Measurements from ENCODE around the gene RGS8.

The RGS8 gene, protein sequence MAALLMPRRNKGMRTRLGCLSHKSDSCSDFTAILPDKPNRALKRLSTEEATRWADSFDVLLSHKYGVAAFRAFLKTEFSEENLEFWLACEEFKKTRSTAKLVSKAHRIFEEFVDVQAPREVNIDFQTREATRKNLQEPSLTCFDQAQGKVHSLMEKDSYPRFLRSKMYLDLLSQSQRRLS

DNA sequence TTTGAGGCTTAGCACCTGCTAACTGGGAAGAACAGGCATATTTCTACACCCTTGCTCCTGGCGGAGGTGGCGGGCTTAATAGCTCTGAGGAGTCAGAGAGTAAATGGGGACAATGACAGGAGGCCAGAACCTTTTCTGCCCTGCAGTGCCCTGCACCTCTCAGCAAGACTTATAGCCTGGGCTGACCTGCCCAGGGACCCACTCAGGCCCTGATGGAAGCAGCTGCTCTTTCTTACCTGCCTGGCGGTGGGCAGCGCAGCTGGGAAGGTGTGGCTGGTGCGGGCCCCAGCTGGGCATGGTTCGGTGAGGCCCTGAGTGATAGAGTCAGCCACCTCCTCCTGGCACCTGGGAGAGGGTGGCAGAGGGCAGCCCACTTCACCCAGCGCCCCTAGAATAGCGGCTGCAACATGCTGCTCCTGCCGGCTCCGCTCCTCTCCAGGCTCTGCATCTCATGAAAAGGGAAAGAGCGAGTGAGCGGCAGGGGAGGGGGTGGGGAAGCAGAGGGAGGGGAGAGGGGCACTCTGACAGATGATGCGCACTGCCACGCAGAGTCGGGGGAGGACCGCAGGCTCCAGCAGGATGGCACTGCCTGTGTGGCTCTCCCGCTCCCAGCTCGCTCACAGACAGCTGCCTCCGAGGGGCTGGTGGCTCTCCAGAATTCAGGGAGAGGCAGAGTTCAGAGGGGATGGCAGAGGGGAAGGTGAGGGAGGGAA, at the start of gene RGS8:
RGS8 (minus strand) TSS at position 472 of the 713 bp plus-strand sequence. CDS start 14,938 bp downstream, outside the sequence.
- no peak for DNase-seq

DNA sequence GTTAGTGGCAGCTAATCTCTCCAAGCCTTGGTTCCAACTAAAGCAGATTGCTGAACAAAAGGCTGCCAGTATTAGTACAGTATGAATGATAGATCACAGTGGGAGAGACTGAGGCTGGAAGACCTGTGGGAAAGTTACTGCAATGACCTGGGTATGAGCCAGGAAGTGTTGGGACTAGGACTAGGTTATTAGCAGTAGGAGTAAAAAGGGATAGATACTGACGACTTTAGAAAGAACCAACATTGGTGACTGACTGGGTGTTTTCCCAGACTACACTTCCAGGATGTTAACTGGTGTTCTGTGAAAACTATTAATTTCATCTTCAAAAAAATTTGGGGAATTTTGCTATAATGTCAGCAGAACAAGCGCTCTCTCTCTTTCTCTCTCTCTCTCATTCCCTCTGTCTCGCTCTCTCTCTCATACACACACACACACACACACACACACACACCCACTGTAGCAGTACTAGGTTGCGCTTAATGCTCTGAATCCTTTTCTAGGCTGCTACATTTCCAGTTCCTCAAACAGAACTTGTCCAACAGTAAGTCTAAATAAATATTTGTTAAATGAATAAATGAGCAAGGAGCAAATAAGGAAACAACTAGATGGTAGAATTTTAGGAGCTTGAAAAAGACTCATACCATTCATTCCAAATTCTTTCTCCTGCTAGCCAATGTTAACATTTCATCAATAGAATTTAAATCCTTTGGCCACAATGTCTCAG, 47.6 kb upstream of the RGS8 start:
- no peak for DNase-seq

DNA sequence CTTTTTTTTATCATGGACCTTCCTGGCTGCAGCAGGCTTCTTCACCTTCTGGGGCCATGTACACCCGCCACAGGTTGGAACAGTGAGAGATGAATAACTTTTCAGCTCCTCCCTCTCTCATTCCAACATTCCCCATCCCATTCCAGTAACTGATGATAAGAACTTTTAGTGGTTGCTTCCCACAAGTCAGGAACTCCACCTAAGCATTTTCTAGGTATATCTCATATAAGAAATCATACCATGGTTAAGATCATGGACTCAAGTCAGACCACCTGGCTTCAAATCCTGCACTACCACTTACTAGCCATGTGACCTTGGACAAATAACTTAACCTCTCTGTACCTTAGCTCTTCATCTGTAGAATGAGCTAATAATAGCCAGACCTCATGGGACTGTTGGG, 42.5 kb upstream of the RGS8 start:
- DNase-seq = no peak

DNA sequence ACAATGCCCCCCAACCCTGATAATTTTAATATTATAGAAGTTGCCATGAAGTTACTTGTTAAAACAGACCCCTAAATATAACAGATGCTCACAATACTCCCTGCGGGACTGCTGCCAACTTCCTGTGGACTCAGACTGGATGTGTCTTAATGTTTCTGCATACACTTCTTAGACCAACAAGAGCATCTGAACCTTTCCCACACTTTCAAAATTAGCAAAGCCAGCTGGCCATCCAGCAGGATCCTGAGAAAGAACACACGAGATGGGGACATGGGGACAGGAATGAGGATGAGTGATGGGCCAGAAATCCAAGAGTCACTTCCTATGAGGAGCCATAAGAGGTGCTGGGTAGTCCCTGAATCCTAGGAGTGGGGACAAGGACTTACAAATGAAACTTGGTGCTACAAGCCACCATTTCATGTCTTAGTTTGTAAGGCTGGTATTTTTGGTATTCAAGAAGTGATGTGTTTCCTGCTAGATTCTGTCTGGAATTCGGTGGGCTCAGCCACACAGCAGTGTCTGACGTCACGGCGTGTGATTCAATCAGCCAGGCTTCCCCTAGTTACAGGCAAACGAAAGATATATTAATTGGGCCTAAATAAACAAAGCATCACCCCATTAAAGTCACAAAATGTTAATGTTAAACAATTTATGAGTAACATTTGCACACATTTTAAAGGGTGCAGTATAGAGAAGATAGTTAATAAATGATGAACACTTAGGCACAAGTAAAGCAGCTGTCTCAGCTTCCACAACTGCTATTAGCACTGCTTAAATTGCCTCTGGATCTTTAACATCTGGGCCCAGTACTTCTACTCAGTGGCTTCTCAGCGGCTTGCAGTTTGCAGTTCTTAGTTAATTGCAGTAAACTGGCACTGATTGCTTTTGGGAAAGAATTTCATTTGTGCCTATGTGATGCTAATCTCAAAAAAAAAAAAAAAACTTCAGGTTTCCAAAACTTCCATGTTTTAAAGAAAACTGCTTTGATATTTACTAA, 41.2 kb upstream of the RGS8 start:
- DNase-seq = no peak

DNA sequence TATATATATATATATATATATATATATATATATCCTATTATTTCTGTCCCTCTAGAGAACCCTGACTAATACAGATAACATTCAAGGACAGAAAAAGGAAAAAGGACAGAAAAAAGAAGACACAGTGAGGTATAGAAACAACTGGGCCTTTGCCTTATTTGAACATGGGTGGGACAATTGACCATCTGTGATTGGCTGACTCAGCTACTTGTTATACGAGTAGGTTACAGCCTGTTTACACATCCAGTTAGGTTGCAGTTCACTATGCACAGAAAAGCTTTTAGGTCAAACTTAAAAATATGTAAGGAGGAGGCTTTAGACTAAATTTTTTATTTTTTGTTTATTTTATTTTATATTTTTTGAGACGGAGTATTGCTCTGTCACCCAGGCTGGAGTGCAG, 39.8 kb upstream of the RGS8 start:
- DNase-seq = no peak

DNA sequence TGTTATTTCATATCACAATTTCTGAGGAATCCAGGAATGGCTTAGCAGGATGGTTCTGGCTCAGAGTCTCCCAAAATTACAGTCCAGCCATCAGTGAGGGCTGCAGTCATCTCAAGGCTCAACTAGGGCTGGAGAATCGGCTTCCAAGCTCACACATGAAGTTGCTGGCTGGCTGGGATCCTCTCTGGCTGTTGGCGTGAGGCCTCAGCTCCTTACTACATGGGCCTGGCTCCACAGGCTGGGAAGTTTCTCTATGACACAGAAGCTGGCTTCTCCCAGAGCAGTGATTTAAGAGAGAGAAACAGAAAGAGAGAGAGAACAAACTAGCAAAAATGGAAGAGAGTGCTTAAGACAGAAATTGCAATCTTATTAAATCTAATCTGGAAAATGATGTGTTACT, 38.8 kb upstream of the RGS8 start:
- no peak for DNase-seq

DNA sequence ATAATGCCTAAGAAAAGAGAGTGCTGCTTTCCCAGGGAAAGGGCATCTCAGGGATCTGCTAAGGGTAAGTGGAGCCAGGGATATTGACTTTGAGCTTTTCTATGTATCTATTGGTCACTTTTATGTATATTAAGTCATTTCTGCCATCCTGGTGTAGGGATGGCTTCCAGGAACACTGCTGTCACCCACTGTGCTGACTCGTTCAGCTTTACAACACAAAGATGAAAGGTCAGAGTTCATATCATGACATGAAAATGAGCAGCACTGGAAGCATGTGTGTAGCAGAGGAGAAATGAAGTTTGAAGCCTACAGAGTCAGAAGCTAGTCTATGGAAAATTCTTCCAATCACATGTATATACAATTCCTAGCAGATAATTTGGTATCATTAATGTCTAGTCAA, 37.1 kb upstream of the RGS8 start:
- no peak for DNase-seq

DNA sequence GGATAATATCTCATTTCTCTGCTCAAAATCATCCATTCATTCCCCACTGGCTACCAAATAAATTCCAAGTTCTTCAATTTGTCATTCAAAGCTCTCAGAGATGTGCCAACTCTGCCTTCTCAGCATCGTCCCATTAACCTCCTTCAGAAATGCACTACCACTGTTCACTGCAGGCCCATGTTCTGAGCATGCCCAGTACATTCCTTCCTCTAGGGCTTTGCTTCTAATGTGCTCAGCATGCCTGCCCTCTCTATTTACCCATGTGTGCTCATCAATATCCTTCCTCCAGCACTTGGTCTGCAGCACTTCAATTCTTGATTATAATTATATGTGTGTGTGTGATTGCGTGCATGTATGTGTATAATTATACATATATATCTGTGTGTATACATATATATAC, 36.1 kb upstream of the RGS8 start:
- DNase-seq = no peak

DNA sequence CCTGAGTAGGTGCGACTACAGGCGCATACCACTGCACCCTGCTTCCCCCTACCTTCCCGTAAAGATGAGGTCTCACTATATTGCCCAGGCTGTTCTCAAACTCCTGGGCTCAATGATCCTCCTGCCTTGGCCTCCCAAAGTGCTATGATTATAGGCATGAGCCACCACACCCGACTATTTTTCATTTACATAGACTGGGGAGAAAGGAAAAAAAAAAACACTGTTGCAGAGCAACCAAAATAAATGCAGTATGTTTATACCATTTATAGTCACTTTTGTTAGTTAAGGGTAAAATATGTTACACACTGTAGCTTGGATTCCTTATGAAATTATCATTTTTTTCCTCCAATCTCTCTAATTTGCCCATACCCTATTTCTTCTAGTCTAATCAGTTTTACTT, 35.2 kb upstream of the RGS8 start:
- no peak for DNase-seq

DNA sequence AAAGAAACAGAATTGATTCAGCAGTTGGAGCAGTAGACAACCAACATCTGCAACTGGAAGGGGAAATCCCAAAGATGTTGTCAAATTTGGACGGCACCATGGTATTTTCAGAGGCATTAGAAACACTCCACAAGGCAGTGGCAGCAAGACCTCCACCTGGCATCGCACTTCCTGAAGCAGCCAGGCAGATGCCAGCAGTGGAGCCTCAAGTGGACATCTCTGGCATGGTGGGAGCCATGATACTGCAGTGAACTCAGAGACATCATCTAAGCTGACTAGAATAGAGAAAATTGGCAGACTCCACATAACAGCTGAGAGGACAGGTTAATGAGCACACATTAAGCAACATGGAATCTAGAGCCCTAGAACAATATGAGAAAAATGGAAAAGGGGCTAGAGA, 33.9 kb upstream of the RGS8 start:
- peak in 1 of 2 experiments; percentile 8 for DNase-seq

DNA sequence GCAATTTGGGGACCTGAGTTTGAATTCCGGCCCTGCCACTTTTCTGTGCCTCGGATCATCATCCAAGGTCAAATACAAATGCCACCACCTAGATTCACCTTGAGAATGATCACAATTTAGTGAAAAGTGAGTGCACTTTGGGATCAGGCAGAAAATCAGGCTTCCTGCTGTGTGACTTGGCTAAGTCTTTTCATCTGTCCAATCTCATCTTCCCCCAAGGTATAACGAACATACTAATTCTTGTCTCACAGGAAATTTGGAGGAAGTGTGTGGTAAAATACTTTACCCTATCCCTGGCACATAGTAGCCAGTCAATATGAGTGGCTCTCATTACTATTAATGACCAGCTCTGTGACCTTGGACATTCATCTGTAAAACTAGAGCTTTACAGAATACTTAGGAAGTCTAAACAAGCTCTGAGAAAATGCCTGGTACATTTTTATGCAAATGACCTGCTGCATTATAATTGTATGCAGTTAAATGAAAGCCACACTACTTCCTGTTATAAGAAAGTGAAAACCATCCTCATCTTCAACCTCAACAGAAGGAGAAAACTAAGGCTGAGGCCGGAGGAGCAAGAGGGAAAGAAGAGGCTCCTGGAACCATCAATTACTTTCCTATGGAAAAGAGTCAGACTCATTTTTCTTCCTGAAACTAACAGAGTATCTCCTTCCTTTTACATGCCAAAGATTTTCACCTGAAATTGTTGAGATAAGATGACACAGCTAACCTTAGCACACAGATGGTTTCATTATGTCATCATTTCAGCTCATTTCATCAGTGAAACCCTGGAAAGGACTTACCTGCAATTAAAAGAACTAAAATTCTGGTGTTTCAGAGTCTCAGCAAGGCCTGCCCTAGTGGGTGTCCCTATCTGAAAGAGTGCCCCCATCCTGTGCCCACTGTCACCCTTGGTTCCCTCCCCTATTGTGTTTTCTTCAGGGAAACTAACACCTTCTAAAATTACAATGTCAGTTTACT, 32.6 kb upstream of the RGS8 start:
- DNase-seq = no peak

DNA sequence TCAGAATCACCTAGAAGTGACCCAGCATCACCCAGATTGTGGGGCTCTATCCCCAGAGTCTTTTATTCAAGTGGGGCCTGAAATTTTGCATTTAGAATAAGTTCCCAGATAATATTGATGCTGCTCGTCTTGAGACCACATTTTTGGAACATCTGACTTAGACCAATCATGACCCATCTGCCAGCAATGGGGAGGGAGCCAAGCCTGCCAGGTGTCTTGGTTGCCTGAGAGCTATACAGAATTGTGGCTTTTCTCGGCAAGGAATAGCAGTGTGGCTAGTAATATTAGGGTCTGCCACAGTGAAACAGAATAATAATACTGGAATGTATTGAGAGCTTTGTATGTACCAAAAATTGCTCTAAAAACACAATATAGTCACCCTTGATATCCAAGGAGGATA, 31.1 kb upstream of the RGS8 start:
- DNase-seq = no peak

DNA sequence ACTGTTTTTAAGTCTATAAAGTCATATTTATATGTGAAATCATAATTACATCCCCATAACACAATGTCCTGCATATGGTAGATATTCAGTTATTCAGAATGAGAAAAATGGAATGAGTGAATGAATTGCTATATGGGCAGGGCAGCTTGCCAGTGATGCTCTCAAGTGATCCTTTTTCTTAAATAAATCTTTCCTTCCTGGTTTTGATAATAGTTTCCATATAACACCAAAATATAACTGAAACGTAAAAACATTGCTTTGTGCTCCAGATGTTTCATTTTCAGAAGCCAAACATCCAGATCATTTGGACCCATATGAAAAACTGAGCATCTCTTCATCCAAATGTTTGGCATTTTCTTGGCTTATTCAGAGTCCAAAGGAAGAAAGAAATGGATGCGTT, 30.2 kb upstream of the RGS8 start:
- no peak for DNase-seq

DNA sequence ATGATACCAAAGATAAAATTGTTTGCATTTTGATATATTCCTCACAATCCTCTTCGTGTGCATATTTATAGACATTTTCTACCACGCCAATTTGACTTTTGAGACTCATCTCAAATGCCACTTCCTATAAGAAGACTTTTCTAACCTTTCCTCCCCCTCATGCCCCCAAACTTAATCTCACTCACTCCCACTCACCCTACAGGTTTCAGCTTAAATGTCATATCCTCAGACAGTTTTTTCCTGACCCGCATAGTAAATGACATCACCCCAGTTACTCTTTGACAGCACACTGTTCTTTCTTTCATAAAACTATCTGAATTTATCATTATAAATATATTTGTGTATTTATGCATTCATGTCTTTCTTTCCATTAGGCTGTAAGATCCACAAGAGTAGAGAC, 29.6 kb upstream of the RGS8 start:
- DNase-seq = no peak

DNA sequence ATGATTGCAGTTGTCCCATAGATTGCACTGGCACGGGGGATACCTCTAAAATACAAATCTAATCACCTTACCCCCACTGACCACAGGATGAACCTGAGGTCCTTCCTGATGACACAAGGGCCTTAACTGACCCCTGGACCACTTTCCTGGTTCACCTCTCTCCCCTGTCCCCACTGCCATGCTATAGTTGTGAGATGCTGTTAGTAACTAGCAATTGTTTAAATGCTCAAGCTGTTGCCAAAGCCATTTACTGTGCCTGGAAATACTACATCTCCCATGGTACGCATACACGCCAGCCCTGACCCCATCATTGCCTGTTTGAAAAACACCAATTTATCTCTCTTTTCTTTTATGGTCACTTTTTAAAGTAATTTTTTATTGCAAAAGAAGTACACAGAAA, 29.1 kb upstream of the RGS8 start:
- no peak for DNase-seq

DNA sequence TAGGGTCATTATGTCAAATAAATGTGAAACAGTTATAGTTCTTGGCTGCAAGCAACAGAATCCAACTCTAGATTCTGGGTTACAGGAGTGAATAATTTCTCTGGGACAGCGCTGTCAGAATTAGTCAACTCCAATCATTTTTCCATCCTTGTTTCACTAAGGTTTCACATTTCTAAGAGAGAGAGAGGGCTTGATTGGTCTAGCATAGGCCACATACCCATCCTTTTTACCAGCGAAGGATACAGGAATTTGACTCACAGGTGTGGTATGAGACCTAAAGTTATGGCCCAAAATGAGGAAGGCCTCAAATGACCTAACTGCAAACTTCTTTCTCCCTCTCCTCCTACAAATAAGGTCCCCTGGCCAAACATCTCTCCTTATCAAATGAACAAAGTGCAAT, 25.5 kb upstream of the RGS8 start:
- DNase-seq = no peak

DNA sequence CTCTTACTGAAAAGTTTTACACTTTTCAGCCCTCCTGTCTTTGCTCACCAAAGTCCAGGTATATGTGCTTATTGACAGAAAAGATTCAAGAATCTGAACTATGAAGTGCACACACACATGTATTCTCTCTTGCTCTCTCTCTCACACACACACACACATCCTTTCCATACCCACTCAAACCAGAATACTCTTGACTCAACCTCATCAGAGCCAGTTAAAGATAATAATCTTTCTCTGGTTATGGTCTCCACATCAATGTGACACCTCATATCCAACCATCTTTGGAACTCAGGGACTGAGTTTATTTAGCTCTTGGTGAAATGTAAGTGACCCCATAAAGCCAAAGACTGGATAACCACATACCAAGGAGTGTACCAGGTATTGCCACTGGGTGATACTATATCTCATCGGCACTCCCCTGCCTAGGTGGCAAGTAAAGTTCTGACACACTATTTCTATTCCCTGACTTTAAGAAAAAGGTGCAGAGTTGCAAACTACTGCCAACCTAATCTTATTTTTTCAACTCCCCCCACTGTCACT, 24.9 kb upstream of the RGS8 start:
- no peak for DNase-seq

DNA sequence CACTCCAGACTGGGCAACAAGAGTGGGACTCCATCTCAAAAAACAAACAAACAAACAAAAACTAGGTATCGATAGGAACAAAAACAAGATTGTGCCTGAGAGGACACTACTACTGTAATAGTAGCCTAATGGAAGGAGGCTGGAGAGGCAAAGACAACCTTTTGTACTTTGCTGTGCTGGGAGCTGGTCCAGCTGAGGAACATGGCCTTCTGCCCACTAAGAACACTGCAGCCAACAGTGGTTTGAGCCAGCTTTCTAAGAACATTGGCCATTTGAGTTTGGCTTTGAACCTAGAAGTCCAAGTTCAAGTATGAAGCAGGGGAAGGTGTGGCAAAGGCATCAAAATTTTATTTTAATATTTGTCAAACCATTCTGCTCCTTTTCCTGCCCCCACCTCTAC, 22.7 kb upstream of the RGS8 start:
- no peak for DNase-seq

DNA sequence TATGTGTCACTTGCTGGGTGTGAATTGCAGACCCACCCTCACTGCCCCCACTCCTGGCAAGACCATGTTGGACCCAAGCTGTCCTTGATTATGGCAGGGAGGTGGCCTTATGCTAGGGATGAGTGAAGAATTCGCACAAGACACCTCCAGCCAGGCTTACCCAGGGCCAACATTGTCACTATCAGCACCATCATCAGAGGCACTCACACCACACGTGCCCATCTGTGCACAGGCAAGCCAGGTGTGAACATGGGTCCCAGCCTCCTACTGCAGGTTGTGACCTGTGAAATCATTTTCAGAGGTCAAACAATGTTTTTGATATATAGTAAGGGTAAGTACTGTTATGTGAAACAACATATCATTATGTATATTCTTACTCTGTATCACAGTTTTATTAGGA, 20.3 kb upstream of the RGS8 start:
- DNase-seq = no peak

DNA sequence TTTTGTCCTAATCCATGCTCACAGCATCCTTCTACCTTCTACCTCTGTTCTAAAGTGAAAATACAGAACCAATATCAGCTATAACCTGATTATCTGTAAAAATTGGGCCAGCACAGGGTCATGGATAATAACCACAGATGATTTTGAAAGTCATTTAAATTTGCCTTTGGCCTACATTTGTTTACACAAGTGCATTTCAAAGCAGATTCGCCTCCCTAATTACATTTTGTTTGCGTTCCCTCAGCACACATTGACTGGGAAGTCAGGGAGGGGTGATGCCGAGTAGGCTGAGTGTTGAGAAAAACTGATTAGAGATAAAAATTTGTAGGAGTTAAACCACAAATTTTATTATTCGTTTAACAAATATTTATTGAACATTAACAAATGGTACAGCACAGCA, 19.2 kb upstream of the RGS8 start:
- DNase-seq = peak; percentile 43 to 77

DNA sequence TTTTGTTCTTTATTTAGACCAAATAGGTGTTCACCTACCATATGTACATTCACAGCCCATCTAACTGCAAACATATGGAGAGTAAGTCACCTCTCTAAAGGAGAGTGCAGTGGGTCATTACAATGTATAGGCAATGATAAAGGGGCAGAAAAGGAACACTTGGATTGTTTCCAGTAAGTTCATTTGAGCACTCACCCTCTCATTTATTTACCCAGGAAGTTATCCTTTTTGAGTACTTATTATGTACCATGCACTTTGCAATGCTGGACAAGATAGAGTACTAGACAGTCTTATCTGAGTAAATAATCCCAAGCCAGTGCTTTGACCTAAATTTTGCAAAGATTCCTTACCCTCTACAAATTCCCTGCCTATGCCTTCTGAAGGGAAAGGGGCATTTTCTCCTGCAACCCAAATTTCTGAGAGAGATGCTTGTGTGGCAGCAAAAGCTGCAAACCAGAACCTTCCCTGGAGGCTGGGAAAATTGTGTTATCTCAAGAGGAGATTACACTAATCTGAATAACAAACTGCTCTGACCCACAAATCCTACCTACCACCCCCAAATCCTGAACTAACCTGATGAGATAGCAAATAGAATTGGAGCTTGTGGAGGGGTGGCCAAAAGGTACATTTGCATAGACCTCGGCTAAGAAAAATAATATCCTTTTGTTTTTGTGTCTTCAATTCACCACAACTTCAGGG, 18.6 kb upstream of the RGS8 start:
- DNase-seq = peak in 1 of 2 experiments; percentile 58

Data from NCI-H2081 (cell line).